Activated CD4-positive, alpha-beta T cell treated with anti-CD3 and anti-CD28 coated beads, Interleukin-2, amount 10 ng/mL, durations not matched to agents 24 days and 14 days (primary cell): Measurements from ENCODE around the gene CREB5. TPM values are rescaled to one million over a fixed set of nuclear protein-coding genes. Genes with fewer than 3 reads are reported as not detected.

Experiments used
- DNase-seq: peaks from one replicate; pipeline ENCODE4 v3.0.0; 2022
- H3K27ac Mint-ChIP-seq: one replicate; pipeline ENCODE4 v1.8.0; 2022; ENCODE audit warnings: mild to moderate bottlenecking, mixed read lengths
- H3K27me3 Mint-ChIP-seq: one replicate; pipeline ENCODE4 v1.8.0; 2022; ENCODE audit warnings: mixed read lengths
- H3K36me3 Mint-ChIP-seq: one replicate; pipeline ENCODE4 v1.8.0; 2022; ENCODE audit warnings: low read depth, mild to moderate bottlenecking, mixed read lengths
- H3K4me1 Mint-ChIP-seq: one replicate; pipeline ENCODE4 v1.8.0; 2021; ENCODE audit warnings: mixed read lengths
- H3K4me3 Mint-ChIP-seq: one replicate; pipeline ENCODE4 v1.8.0; 2022; ENCODE audit warnings: mild to moderate bottlenecking, moderate library complexity, mixed read lengths
- H3K9me3 Mint-ChIP-seq: one replicate; pipeline ENCODE4 v1.8.0; 2021; ENCODE audit warnings: mixed read lengths
- intact Hi-C: fragments of 100-400 bp; cut with micrococcal nuclease; formaldehyde crosslinking; loops from one replicate; pipeline ENCODE4 v1.15.1; 2023
- total RNA-seq: library from RNA; stranded (reverse); gene quantifications from 2 replicates; pipeline ENCODE4 v1.2.3, GENCODE V29; 2022

CREB5 gene
- total RNA-seq, 1 donor from 2014 or later = not detected

DNA sequence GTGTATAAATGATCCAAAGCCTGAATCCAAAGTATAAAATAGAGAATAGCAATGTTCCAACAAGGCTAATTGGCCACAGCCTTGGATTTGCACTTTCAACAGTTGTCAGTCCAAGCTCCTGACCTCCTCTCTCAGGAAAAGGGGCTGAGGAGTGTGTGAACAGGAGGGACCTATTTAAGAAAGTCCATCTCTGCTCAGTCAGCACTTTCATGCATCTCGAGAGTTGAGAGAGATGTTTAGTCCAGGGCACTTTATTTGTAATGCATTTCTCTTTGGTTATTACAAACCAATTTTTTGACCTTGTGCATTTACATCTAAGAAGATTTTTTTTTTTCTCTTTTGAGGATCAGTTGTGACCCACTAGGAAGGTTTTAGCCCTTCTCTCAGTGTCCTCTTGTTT lies 244.2 kb downstream of the CREB5 start:
- Mint-ChIP-seq H3K9me3 (peaks cover 3% of the 10 kb centered on the region), H3K4me1 (no peaks in the 10 kb centered on the region), H3K27ac (no peak overlapping the region), H3K27me3 (peaks cover 2% of the 10 kb centered on the region), H3K4me3 (no peak overlapping the region), H3K36me3 (no peaks in the 10 kb centered on the region)
- intact Hi-C loops = no loop called here
- no peak for DNase-seq

DNA sequence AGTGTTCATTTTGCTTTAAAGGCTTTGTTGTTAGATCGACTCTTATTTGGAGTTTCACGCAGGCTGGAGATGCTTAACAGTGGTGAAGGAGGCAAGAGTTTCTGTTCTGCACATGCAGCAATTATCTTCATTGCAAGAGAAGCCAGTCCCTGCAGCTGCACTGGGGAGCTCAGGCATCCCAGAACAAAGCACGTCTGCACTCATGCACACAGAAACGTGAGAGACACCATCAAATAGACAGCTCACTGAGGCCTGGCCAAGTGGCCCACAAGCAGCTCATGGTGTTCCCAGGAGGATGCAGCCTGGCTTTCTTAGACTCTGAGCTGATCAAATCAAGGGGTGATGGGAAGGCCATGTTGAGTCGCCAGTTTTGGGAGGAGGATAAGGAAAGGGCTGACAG lies 246.1 kb downstream of the CREB5 start:
- intact Hi-C loops = no loop called here
- H3K4me1 Mint-ChIP-seq = no peaks in the 10 kb centered on the region
- H3K27me3 Mint-ChIP-seq = peaks cover 5% of the 10 kb centered on the region
- H3K27ac Mint-ChIP-seq = no peak overlapping the region
- no peak for DNase-seq
- no peaks in the 10 kb centered on the region for H3K36me3 Mint-ChIP-seq
- peaks cover 3% of the 10 kb centered on the region for H3K9me3 Mint-ChIP-seq
- H3K4me3 Mint-ChIP-seq = no peak overlapping the region

DNA sequence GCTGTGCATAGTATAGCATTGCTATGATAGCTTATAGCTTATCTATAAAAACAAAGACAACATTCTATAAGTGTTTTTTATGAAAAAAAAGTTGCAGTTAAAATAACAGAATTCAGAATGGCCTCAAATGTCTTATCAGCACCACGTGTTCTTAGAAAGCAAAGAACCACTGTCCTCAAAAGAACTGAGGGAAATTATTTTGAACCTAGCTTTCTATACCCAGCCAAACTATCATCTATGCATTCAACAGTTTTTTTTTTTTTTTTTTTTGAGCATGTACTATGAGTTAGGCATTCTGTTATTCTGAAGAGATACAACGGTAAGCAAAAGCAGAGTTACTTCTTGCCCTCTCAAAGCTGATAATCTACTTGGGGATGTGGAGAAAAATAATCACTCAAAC lies 247.8 kb downstream of the CREB5 start:
- Mint-ChIP-seq H3K27ac (no peak overlapping the region), H3K36me3 (no peaks in the 10 kb centered on the region), H3K27me3 (peaks cover 9% of the 10 kb centered on the region), H3K9me3 (peaks cover 6% of the 10 kb centered on the region), H3K4me3 (no peak overlapping the region), H3K4me1 (no peaks in the 10 kb centered on the region)
- no peak for DNase-seq
- intact Hi-C loops = no loop called here

DNA sequence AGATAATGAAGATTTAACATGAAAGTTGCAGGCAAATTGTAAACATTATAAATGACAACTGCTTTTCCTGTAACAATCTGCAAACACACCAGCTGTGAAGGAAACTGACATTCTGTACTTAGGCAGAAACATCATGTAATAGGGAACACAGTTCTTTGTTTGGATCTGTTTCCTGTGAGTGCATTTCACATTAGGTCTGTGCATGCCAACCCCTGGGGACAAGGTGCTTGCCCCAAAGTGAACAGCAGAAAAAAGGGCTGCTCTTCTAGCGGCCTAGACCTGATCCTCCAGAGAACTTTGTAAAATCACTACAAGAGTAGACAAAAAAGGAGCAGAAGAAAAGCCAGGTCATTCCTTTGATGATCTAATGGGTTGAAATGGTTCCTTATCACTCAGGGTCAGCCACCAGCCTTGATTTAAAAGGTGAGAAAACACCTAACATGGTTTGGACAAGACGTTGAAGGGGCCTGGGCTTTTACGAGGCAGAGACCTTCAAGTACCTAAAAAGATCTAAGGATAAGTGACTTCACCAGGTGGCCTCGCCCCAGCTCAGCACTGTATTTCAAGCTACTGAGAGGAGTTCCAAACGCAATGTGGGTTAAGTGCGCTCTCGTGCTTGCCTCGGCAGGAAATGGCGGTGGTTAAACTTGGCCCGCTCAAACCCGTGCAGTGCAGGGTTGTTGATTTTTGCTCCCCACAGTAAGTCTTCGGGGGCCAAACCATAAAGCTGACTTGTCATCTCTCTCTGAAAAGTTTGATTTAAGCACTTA lies 249.7 kb downstream of the CREB5 start:
- H3K4me3 Mint-ChIP-seq = no peak overlapping the region

DNA sequence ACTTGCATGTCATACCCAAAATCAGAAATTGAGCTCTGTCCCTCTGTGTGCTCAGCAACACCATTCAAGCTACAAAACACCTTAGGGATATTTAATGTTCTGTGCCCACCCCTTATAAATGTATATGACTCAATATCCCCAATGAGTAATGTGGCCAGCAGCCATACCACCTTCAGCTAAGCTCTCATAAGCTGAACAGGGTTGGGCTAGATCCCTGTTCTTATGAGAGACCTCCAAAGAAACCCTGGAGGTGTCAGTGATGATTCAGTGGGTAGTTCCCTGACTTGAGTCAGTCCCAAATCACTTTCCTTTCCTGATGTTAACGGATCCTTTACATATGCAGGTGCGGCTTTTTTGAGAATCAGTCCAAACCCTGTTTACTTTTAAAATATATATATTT lies 253.8 kb downstream of the CREB5 start:
- Mint-ChIP-seq H3K27me3 (peaks cover 9% of the 10 kb centered on the region), H3K36me3 (no peaks in the 10 kb centered on the region), H3K4me1 (no peaks in the 10 kb centered on the region), H3K9me3 (peaks cover 3% of the 10 kb centered on the region), H3K4me3 (no peak overlapping the region), H3K27ac (no peak overlapping the region)
- intact Hi-C loops = no loop called here
- no peak for DNase-seq

More for the DNA sequence above, 249.7 kb downstream of the CREB5 start:
- no peaks in the 10 kb centered on the region for H3K36me3 Mint-ChIP-seq
- DNase-seq = peak; percentile 56
- intact Hi-C loops = no loop called here
- H3K27ac Mint-ChIP-seq = no peak overlapping the region
- no peaks in the 10 kb centered on the region for H3K4me1 Mint-ChIP-seq
- peaks cover 6% of the 10 kb centered on the region for H3K9me3 Mint-ChIP-seq
- H3K27me3 Mint-ChIP-seq = peaks cover 9% of the 10 kb centered on the region

DNA sequence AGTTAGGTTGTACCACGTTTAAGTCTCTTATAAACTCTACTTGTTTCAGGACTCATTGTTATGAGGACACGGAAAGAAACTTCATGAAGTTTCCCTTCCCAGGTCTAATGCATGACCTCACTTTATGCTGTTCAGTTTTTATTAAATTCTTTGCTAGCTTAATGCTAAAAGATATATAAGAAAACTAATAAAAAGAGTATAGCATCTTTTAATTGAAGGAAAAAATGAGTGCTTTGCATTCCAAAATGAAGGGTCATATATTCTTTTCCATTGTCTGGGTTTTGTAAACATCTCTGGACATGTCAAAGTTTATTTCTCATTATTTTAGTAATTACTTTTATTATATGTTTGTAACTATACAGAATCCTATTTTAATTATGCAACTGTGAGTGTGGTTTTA lies 255.8 kb downstream of the CREB5 start:
- Mint-ChIP-seq H3K9me3 (peaks cover 3% of the 10 kb centered on the region), H3K4me3 (no peak overlapping the region), H3K4me1 (no peaks in the 10 kb centered on the region), H3K27ac (no peak overlapping the region), H3K36me3 (no peaks in the 10 kb centered on the region), H3K27me3 (peaks cover 4% of the 10 kb centered on the region)
- DNase-seq = no peak
- intact Hi-C loops = no loop called here

DNA sequence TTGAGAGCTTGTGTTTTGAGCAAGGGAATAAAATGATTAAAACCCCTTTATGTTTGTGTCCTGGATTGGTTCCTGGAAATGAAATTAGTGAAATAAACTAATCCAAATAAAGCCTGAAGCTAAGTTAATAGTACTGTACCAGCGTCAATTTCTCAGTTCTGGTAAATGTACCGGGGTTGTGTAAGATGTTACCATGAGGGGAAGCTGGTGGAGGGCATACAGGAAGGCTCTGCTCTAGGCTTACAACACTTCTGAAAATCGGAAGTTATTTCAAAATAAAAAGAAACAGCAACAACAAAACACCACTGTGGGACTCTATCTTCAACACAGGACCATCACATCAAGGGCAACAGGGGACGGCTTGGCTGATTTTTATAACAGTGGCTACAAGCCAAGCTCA lies 257.0 kb downstream of the CREB5 start:
- no peak overlapping the region for H3K4me3 Mint-ChIP-seq
- H3K9me3 Mint-ChIP-seq = no peaks in the 10 kb centered on the region
- no peaks in the 10 kb centered on the region for H3K4me1 Mint-ChIP-seq
- intact Hi-C loops = no loop called here
- no peak overlapping the region for H3K27ac Mint-ChIP-seq
- no peak for DNase-seq
- no peaks in the 10 kb centered on the region for H3K36me3 Mint-ChIP-seq
- H3K27me3 Mint-ChIP-seq = peaks cover 2% of the 10 kb centered on the region

DNA sequence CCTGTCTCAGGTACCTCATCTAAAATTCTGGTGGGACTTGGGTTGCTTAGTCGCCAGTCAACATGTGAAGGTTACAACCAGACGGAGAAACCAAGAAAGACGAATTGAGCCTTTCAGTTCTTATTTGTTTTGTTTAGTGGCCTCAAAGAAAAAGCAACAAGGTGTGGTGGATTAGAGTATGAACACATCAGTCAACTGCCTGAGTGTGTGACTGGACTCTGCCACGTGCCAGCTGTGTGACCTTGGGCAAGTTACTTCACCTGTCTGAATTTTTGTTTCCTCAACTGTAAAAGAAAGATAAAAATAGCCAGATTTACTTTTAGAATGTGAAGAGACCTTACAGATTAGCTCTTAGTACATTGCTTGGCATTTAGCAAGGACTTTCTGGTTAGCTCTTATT lies 259.2 kb downstream of the CREB5 start:
- H3K4me3 Mint-ChIP-seq = no peak overlapping the region

DNA sequence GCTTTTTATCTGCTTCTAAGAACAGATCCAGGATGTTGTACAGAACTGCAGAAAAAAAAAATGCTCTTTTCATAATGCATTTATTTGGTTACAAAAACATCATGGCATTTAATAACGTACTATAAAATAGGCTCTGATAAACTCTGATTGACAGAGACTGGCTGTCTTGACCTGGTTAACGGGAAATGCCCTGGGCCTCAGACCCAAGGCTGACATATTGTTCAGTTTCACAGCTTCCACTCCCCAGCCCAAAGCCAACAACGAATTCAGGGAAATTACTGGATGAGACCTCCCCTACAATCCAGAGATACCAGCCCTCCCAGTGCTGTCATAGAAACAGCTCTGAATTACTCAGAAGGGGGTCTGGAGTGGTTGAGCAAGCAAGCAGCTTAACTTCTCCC lies 260.1 kb downstream of the CREB5 start:
- Mint-ChIP-seq H3K4me3 (no peak overlapping the region), H3K27me3 (no peaks in the 10 kb centered on the region), H3K4me1 (no peaks in the 10 kb centered on the region), H3K9me3 (no peaks in the 10 kb centered on the region), H3K27ac (no peak overlapping the region), H3K36me3 (no peaks in the 10 kb centered on the region)
- no peak for DNase-seq
- intact Hi-C loops = no loop called here

More for the DNA sequence above, 259.2 kb downstream of the CREB5 start:
- Mint-ChIP-seq H3K27me3 (no peaks in the 10 kb centered on the region), H3K27ac (no peak overlapping the region), H3K4me1 (no peaks in the 10 kb centered on the region), H3K9me3 (no peaks in the 10 kb centered on the region), H3K36me3 (no peaks in the 10 kb centered on the region)
- intact Hi-C loops = no loop called here
- DNase-seq = no peak

DNA sequence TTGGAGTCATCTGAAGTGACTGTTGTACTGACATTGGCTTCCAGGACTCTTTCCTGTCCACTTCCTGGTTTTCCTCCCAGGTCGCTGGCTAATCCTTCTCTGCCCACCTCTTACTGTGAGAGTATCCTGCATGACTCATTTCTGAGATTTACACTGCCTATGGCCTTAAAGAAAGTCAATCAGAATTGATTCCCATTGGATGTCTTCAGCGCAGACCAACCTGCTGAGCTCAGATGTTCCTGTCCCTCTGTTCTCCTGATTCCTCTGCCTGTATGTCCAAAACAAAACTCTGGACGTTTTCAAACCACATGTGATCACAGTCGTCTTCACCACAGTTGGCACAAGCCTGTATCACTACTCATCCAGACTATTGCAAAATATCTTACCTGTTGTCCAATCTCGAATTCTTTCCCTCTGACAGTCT lies 262.1 kb downstream of the CREB5 start:
- Mint-ChIP-seq H3K36me3 (no peaks in the 10 kb centered on the region), H3K4me3 (no peak overlapping the region), H3K27ac (no peak overlapping the region), H3K4me1 (no peaks in the 10 kb centered on the region), H3K9me3 (no peaks in the 10 kb centered on the region), H3K27me3 (no peaks in the 10 kb centered on the region)
- intact Hi-C loops = no loop called here
- DNase-seq = no peak

DNA sequence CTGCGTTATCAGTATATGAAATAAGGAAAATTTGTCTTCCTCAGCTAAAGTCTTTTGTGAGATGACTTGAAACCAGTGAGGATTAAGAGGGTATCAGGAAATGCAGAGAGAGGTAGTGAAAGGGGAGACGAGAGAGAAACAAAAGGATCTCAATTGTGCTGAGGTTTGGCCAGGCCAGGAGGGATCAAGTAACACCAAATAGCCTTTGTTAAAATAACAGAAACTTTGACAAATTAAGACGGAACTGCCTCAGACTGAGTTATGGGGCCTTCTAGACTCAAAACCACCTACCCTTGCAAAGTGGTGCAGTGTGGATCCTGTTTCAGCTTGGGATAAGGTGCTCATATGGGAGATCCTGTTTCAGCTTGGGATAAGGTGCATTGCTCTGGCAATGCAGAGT lies 263.1 kb downstream of the CREB5 start:
- Mint-ChIP-seq H3K9me3 (no peaks in the 10 kb centered on the region), H3K27me3 (no peaks in the 10 kb centered on the region), H3K4me1 (no peaks in the 10 kb centered on the region), H3K36me3 (no peaks in the 10 kb centered on the region), H3K4me3 (no peak overlapping the region), H3K27ac (no peak overlapping the region)
- intact Hi-C loops = no loop called here
- DNase-seq = no peak

DNA sequence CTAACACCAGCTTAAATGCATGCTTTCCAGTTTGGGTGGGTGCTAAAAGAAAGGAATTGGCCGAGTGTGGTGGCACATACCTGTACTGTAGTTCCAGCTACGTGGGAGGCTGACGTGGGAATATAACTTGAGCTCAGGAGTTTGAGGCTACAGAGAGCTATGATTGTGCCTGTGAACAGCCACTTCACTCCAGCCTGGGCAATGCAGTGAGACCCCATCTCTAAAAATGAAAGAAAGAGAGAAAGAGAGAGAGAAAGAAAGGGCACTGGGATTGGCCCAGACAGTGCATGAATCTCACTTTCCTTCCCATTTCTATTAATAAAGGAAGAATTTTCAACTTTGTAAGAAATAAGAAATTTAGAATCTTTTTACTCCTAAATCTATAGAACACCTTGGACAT lies 265.4 kb downstream of the CREB5 start:
- no peaks in the 10 kb centered on the region for H3K27me3 Mint-ChIP-seq
- intact Hi-C loops = no loop called here
- no peak overlapping the region for H3K4me3 Mint-ChIP-seq
- H3K36me3 Mint-ChIP-seq = no peaks in the 10 kb centered on the region
- no peak for DNase-seq
- no peaks in the 10 kb centered on the region for H3K4me1 Mint-ChIP-seq
- no peaks in the 10 kb centered on the region for H3K9me3 Mint-ChIP-seq
- no peak overlapping the region for H3K27ac Mint-ChIP-seq

DNA sequence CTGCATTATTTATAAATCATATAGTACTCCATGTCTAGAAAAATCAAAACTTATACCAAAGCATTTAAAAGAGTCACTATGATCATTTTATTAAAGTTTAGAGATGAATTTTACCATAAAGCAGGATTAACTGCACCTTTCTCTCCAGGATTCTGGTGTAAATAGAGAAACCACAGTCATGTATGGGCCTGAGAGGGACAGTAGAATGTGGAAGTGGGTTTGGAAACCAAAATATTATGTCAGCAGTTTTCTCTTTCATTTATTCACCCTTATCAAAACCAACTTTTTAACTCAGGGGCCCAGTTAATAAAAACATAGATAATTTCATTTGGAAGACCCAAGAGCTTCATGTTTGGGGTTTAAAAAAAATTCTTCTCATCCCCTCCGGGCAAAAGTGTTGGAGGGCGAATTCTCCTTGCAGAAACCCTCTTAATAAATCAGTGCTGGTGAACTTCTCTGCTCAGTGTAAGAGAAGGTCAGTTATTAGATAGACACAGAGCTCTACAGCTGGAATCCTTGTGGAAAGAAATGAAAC lies 266.2 kb downstream of the CREB5 start:
- no peak overlapping the region for H3K4me3 Mint-ChIP-seq
- no peaks in the 10 kb centered on the region for H3K4me1 Mint-ChIP-seq
- intact Hi-C loops = no loop called here
- no peak overlapping the region for H3K27ac Mint-ChIP-seq
- no peaks in the 10 kb centered on the region for H3K9me3 Mint-ChIP-seq
- peaks cover 3% of the 10 kb centered on the region for H3K27me3 Mint-ChIP-seq
- no peak for DNase-seq
- no peaks in the 10 kb centered on the region for H3K36me3 Mint-ChIP-seq

DNA sequence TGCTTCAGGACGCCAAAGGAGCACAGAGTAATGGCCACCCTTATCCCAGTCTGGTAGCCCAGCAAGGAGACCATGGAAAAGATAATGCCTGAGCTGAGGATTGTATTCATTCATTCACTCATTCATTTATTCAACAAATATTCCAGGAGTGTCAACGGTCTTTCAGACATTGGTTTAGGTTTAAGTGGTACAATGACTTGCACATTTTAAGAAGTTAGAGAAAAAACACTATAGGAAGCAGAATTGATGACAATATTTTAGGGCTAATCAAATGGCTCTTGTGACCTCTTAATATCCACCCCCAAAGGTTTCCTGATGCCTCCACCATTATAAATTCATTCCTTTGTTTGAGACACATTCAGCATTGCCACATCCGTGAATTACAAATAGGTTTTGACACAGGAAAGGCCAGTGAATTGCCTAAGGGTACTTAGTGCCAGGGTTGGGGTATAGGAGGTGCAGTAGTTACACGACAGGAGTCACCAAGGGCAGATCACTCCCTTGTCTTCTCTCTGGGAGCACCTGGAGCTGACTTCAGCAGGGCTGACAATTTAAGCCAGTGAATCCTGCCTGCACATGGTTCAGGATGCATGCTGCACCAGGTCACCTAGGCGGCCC lies 269.5 kb downstream of the CREB5 start:
- intact Hi-C loops = no loop called here
- Mint-ChIP-seq H3K27ac (no peak overlapping the region), H3K27me3 (peaks cover 5% of the 10 kb centered on the region), H3K9me3 (no peaks in the 10 kb centered on the region), H3K4me1 (no peaks in the 10 kb centered on the region), H3K36me3 (no peaks in the 10 kb centered on the region), H3K4me3 (no peak overlapping the region)
- DNase-seq = no peak
